ENCODE measurements around the gene CYBC1. TPM values are rescaled to one million over a fixed set of nuclear protein-coding genes. Genes with fewer than 3 reads are reported as not detected.

The CYBC1 gene
- polyA plus RNA-seq, 2 of the 4 experiments (the other 2 are of a cell fraction), result 81.8 to 86.5 TPM

GRCh38 chr17:82411396-82412053 is 39.0 kb downstream of the CYBC1 start:
- Histone ChIP-seq H3K4me1 (peaks cover 7% of the 10 kb centered on the region), H3K4me2 (no peak overlapping the region), H3K4me3 (no peak overlapping the region), H3K27ac (no peak overlapping the region), H3K9me3 (no peaks in the 10 kb centered on the region)
- ATAC-seq (no peak), DNase-seq (ENCODE audit: low read depth in 1 of 2, low spot score in 1 of 2) (no peak), FAIRE-seq (no peak)
- WGBS (ENCODE audit: missing lambda C conversion rate), result 94% methylated on average over 24 of the region's 24 CpGs
- TF ChIP-seq FOSL2 (IDR thresholded peaks at IDR 0.05) (no peak), FOSL2 (CRISPR knock-in tag; IDR thresholded peaks at IDR 0.05) (no peak), USF2 (IDR thresholded peaks at IDR 0.05) (no peak), CTCF (IDR thresholded peaks at IDR 0.05) (no peak), EP300 (IDR thresholded peaks at IDR 0.05) (no peak), CHD2 (IDR thresholded peaks at IDR 0.05; ENCODE audit: low read length, partially characterized antibody) (no peak), HOXB13 (CRISPR knock-in tag; IDR thresholded peaks at IDR 0.05; ENCODE audit: low read depth) (no peak), GATA3 (IDR thresholded peaks at IDR 0.05; ENCODE audit: borderline replicate concordance) (no peak), TP53 (CRISPR knock-in tag; IDR thresholded peaks at IDR 0.05) (no peak), CBX2 (IDR thresholded peaks at IDR 0.05; ENCODE audit: borderline replicate concordance, low read depth) (no peak), KDM1A (IDR thresholded peaks at IDR 0.05; ENCODE audit: low read depth) (no peak), REST (IDR thresholded peaks at IDR 0.05) (no peak), ZFP36 (IDR thresholded peaks at IDR 0.05; ENCODE audit: borderline replicate concordance, partially characterized antibody) (no peak), CBX8 (IDR thresholded peaks at IDR 0.05) (no peak), HOXA7 (CRISPR knock-in tag; IDR thresholded peaks at IDR 0.05) (no peak), RCOR1 (IDR thresholded peaks at IDR 0.05; ENCODE audit: low read depth, low read length) (no peak)
- POLR2A ChIA-PET, result no interaction called here
- CTCF ChIA-PET, result interaction anchor here (0.8 to 7.4 kb wide), 7 partner anchors 11 to 124 kb away, joined by 3 to 117 read pairs (median 5); no protein-coding TSS in a partner anchor

GRCh38 chr17:82410014-82410716 is 40.4 kb downstream of the CYBC1 start:
- Histone ChIP-seq H3K9me3 (no peaks in the 10 kb centered on the region), H3K4me2 (no peak overlapping the region), H3K27ac (no peak overlapping the region), H3K4me3 (no peak overlapping the region), H3K4me1 (peaks cover 7% of the 10 kb centered on the region)
- ATAC-seq (no peak), DNase-seq (ENCODE audit: low read depth in 1 of 2, low spot score in 1 of 2) (no peak), FAIRE-seq (no peak)
- no peak for TF ChIP-seq EHF (CRISPR knock-in tag; IDR thresholded peaks at IDR 0.05)
- TF ChIP-seq CEBPB (IDR thresholded peaks at IDR 0.05), result no peak
- TF ChIP-seq HMGXB4 (CRISPR knock-in tag; IDR thresholded peaks at IDR 0.05; ENCODE audit: borderline replicate concordance), result no peak
- TF ChIP-seq FOSB (CRISPR knock-in tag; IDR thresholded peaks at IDR 0.05), result no peak
- no peak for TF ChIP-seq CHD4 (IDR thresholded peaks at IDR 0.05; ENCODE audit: borderline replicate concordance)
- TF ChIP-seq JUN (IDR thresholded peaks at IDR 0.05), result no peak
- TF ChIP-seq CBX8 (IDR thresholded peaks at IDR 0.05), result no peak
- no peak for TF ChIP-seq POLR2A (IDR thresholded peaks at IDR 0.05; ENCODE audit: low read length)
- no peak for TF ChIP-seq POLR2AphosphoS2 (conservative IDR thresholded peaks at IDR 0.05; ENCODE audit: low read length)
- TF ChIP-seq HEYL (CRISPR knock-in tag; IDR thresholded peaks at IDR 0.05), result no peak
- TF ChIP-seq HOXB5 (CRISPR knock-in tag; IDR thresholded peaks at IDR 0.05), result no peak
- no peak for TF ChIP-seq HOXB13 (CRISPR knock-in tag; IDR thresholded peaks at IDR 0.05; ENCODE audit: low read depth)
- WGBS (ENCODE audit: missing lambda C conversion rate), result 84% methylated on average over 14 of the region's 14 CpGs
- ChIA-PET CTCF (interaction anchor here (0.7 to 7.4 kb wide), 11 partner anchors 11 to 168 kb away, joined by 3 to 117 read pairs (median 3); no protein-coding TSS in a partner anchor), POLR2A (interaction anchor here (0.6 kb wide), 1 partner anchor 53 kb away, joined by 4 read pairs; no protein-coding TSS in a partner anchor)
